Nephron progenitor cell (in vitro differentiated cells): Measurements from ENCODE around the gene GLT8D1.
"Not testable (repeated sequence)": the region's sequence is repeated elsewhere in the genome, so short reads cannot be mapped to it uniquely, and the experiment has no call there.

Experiments
- DNase-seq: peaks from one replicate; pipeline ENCODE4 v3.0.0; 2021
- H3K27ac Mint-ChIP-seq: 2 replicates; pipeline ENCODE4 v1.8.0; 2021; ENCODE audit warnings: mild to moderate bottlenecking, moderate library complexity, mixed read lengths
- H3K27me3 Mint-ChIP-seq: 2 replicates; pipeline ENCODE4 v1.8.0; 2021; ENCODE audit warnings: mild to moderate bottlenecking, low read depth, mixed read lengths; ENCODE audit not compliant: poor library complexity
- H3K36me3 Mint-ChIP-seq: 2 replicates; pipeline ENCODE4 v1.8.0; 2021; ENCODE audit warnings: low read depth, mixed read lengths
- H3K4me1 Mint-ChIP-seq: 2 replicates; pipeline ENCODE4 v1.8.0; 2021; ENCODE audit warnings: mixed read lengths
- H3K4me3 Mint-ChIP-seq: 2 replicates; pipeline ENCODE4 v1.8.0; 2021; ENCODE audit warnings: mild to moderate bottlenecking, moderate library complexity, mixed read lengths
- H3K9me3 Mint-ChIP-seq: 2 replicates; pipeline ENCODE4 v1.8.0; 2021; ENCODE audit warnings: mild to moderate bottlenecking, moderate library complexity, mixed read lengths
- TF ChIP-seq, protein P1 (sequence below): fragments of 200-600 bp; sonication (generic); IDR thresholded peaks from 2 replicates; pipeline ENCODE4 v1.5.0; 2021; ENCODE audit warnings: antibody characterized with exemption

Gene GLT8D1

DNA sequence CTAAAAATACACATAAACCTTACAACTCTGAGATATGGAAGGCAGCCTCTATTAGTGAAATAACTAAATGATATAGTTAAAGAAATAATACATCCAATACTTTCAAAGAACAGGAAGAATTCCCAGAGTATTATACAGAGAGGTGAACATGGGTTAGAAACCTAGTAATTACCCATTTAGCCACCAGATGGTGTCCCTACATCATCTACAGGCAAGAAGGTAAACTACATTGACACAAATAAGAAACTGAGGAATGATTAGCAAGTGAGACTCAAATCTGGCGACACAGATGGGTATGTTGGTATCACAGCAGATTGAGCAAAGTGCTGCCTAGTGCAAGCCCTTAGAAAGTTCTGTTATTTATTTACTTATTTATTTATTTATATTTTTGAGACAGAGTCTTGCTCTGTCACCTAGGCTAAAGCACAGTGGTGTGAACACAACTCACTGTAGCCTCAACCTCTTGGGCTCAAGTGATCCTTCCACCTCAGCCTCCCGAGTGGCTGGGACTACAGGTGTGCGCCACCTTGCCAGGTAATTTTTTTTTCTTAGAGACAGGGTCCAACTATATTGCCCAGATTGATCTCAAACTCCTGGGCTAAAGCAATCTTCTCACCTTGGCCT lies 36.9 kb upstream of the GLT8D1 start:
- Mint-ChIP-seq H3K4me1 (no peaks in the 10 kb centered on the region), H3K9me3 (peaks cover 4% of the 10 kb centered on the region), H3K36me3 (peaks cover 79% of the 10 kb centered on the region), H3K4me3 (no peak overlapping the region), H3K27me3 (no peaks in the 10 kb centered on the region), H3K27ac (no peak overlapping the region)
- TF ChIP-seq, protein P1, sequence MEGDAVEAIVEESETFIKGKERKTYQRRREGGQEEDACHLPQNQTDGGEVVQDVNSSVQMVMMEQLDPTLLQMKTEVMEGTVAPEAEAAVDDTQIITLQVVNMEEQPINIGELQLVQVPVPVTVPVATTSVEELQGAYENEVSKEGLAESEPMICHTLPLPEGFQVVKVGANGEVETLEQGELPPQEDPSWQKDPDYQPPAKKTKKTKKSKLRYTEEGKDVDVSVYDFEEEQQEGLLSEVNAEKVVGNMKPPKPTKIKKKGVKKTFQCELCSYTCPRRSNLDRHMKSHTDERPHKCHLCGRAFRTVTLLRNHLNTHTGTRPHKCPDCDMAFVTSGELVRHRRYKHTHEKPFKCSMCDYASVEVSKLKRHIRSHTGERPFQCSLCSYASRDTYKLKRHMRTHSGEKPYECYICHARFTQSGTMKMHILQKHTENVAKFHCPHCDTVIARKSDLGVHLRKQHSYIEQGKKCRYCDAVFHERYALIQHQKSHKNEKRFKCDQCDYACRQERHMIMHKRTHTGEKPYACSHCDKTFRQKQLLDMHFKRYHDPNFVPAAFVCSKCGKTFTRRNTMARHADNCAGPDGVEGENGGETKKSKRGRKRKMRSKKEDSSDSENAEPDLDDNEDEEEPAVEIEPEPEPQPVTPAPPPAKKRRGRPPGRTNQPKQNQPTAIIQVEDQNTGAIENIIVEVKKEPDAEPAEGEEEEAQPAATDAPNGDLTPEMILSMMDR, result peak; percentile 59
- DNase-seq, result no peak

DNA sequence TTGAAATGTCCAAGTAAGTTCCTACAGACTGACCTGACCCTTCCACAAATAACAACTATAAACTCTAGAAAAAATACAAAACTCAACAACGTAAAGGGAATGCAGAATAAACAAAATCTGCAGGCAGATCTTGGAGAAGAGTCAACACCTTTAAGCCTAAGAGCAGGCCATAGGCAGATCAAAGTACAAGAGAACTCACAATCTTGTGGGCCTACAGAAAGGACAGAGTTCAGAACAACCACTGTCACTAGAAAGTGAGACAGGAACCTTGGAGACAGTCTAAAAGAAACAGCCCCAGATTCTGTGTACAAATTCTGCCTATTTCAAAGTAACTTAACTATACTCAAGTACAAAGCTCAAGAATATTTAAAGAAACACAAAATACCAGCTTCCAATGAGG lies 34.1 kb upstream of the GLT8D1 start:
- Mint-ChIP-seq H3K36me3 (peaks cover 86% of the 10 kb centered on the region), H3K27me3 (no peaks in the 10 kb centered on the region), H3K4me1 (no peaks in the 10 kb centered on the region)

DNA sequence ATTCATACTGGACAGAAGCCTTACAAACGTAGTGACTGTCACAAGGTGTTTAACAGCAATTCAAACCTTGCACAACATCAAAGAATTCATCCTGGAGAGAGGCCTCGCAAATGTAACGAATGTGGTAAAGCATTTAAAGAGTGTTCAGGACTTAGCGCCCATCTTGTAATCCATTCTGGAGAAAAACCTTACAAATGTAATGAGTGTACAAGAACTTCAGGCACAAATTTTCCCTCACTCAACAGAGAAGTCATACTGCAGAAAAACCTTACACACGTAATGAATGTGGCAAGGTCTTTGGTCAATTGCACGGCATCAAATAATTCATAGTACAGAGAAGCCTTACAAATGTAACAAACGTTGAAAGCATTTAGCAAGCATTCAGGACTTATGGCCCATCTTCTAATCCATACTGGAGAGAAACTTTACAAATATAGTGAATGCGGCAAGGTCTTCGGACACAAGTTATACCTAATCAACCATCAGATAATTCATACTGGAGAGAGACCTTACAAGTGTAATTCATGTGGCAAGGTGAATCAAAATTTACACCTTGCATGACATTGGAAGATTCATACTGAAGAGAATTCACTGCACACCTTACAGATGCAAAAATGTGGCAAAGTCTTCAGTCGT lies 27.8 kb upstream of the GLT8D1 start:
- Mint-ChIP-seq H3K9me3 (peaks cover 52% of the 10 kb centered on the region), H3K27ac (no peak overlapping the region), H3K36me3 (peaks cover 96% of the 10 kb centered on the region), H3K4me1 (no peaks in the 10 kb centered on the region), H3K4me3 (no peak overlapping the region), H3K27me3 (peaks cover 3% of the 10 kb centered on the region)
- no peak for DNase-seq
- TF ChIP-seq, protein P1, result no peak

More for the DNA sequence above, 34.1 kb upstream of the GLT8D1 start:
- Mint-ChIP-seq H3K4me3 (no peak overlapping the region), H3K27ac (no peak overlapping the region), H3K9me3 (peaks cover 10% of the 10 kb centered on the region)
- TF ChIP-seq, protein P1, result no peak
- DNase-seq, result no peak

DNA sequence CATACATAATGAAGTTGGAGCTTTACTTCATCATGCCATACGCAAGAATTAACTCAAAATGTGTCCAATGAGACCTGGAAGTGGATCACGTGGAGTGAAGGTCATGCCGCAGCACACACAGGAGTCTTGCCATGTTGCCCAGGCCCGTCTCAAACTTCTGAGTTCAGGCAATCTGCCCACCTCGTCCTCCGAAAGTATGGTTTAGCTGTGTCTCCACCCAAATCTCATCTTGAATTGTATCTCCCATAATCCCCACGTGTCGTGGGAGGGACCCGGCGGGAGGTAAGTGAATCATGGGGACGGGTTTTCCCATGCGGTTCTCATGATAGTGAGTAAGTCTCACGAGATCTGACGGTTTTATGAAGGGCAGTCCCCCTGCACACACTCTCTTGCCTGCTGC lies 26.0 kb upstream of the GLT8D1 start:
- Mint-ChIP-seq H3K27ac (peak overlapping the region; percentile 29), H3K9me3 (peaks cover 66% of the 10 kb centered on the region), H3K36me3 (peaks cover 97% of the 10 kb centered on the region), H3K4me1 (no peaks in the 10 kb centered on the region), H3K27me3 (peaks cover 3% of the 10 kb centered on the region), H3K4me3 (no peak overlapping the region)
- DNase-seq, result no peak
- TF ChIP-seq, protein P1, result no peak

DNA sequence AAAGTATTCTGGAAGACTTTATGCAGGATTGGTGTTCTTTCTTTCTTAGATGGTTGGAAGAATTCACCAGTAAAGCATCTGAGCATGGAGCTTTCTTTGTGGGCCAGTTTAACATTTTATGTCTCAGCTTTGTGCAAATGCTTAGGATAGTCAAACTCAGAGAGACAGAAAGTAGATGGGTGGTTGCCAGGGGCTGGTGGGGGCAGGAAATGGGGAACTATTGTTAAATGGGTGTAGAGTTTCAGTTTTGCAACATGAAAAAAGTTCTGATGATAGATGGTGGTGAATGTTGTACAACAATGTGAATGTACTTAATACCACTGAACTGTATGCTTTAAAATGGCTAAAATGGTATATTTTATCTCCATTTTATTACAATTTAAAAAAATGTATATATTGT lies 25.1 kb upstream of the GLT8D1 start:
- no peak overlapping the region for H3K4me3 Mint-ChIP-seq
- peaks cover 3% of the 10 kb centered on the region for H3K27me3 Mint-ChIP-seq
- TF ChIP-seq, protein P1, result no peak

DNA sequence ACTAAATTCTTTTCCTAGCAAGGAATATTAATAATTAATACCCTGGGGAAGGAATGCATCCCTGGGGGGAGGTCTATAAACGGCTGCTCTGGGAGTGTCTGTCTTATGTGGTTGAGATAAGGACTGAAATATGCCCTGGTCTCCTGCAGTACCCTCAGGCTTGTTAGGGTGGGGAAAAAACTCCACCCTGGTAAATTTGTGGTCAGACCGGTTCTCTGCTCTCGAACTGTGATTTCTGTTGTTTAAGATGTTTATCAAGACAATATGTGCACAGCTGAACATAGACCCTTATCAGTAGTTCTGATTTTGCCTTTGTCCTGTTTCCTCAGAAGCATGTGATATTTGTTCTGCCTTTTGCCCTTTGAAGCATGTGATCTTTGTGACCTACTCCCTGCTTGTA lies 23.2 kb upstream of the GLT8D1 start:
- Mint-ChIP-seq H3K36me3 (peaks cover 93% of the 10 kb centered on the region), H3K9me3 (peaks cover 72% of the 10 kb centered on the region)
- not testable (repeated sequence) for DNase-seq, H3K27me3 Mint-ChIP-seq, H3K4me3 Mint-ChIP-seq, H3K27ac Mint-ChIP-seq, H3K4me1 Mint-ChIP-seq

More for the DNA sequence above, 25.1 kb upstream of the GLT8D1 start:
- no peak for DNase-seq
- Mint-ChIP-seq H3K4me1 (no peaks in the 10 kb centered on the region), H3K36me3 (peaks cover 97% of the 10 kb centered on the region), H3K27ac (no peak overlapping the region), H3K9me3 (peaks cover 70% of the 10 kb centered on the region)
